WI38 (cell line): ENCODE data around the gene TRIM45.
"Not testable (repeated sequence)": the region's sequence is repeated elsewhere in the genome, so short reads cannot be mapped to it uniquely, and the experiment has no call there.

Source experiments
- H3K4me3 ChIP-seq: 2 replicates; pipeline ENCODE4 v1.5.1; 2011; ENCODE audit warnings: low read depth, mild to moderate bottlenecking, control low read depth, low read length
- TF ChIP-seq, protein P1 (sequence below): IDR thresholded peaks from 2 replicates; pipeline ENCODE4 v1.5.1; 2012; ENCODE audit warnings: low read depth, mild to moderate bottlenecking, control low read depth, low read length

Gene TRIM45

GRCh38 chr1:117110774-117111173, 10.8 kb downstream of the TRIM45 start:
- no peak overlapping the region for H3K4me3 ChIP-seq
- TF ChIP-seq, protein P1, sequence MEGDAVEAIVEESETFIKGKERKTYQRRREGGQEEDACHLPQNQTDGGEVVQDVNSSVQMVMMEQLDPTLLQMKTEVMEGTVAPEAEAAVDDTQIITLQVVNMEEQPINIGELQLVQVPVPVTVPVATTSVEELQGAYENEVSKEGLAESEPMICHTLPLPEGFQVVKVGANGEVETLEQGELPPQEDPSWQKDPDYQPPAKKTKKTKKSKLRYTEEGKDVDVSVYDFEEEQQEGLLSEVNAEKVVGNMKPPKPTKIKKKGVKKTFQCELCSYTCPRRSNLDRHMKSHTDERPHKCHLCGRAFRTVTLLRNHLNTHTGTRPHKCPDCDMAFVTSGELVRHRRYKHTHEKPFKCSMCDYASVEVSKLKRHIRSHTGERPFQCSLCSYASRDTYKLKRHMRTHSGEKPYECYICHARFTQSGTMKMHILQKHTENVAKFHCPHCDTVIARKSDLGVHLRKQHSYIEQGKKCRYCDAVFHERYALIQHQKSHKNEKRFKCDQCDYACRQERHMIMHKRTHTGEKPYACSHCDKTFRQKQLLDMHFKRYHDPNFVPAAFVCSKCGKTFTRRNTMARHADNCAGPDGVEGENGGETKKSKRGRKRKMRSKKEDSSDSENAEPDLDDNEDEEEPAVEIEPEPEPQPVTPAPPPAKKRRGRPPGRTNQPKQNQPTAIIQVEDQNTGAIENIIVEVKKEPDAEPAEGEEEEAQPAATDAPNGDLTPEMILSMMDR: no peak

- H3K4me3 ChIP-seq: no peak overlapping the region
- TF ChIP-seq, protein P1: no peak
Observed at GRCh38 chr1:117107364-117107763, 14.2 kb downstream of the TRIM45 start.

- H3K4me3 ChIP-seq: no peak overlapping the region
- TF ChIP-seq, protein P1: no peak
Observed at GRCh38 chr1:117106478-117106877, 15.1 kb downstream of the TRIM45 start.

DNA sequence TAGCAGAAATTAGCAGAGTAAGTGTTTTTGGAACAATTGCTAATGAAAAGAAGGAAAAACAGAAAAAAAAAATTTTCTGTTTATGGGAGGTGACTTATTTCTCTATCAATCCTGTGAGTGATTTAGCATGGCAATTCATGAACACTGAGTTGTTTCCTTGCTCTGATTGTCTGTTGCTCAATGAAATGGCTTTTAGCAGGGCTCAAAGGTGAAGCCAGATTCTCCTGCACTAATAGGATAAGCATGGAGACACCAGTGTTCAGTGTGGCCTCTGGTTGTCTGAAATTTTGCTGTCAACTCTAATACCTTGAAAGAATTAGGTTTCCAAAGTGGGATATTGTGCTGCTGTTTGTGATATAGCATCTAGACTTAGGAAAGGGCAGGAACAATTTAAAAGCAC, 15.8 kb downstream of the TRIM45 start:
- no peak overlapping the region for H3K4me3 ChIP-seq
- TF ChIP-seq, protein P1: no peak

DNA sequence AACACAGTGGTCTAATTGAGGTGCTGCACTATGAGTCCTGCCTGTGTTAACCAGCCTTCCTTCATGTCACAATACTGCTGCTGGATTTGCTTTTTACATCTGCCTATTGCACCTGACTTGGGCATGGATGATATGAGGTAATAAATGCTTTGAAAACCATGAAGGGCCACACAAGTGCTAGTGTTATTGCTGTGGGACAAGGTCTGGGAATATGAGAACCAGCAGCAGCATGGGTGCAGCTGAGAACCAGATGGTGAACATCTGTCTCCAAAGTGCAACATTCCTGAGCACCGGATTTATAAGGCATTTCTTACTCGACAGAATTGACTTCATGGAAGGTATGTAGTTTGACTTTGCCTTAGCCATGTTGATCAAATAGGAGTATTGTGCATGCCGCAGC, 16.6 kb downstream of the TRIM45 start:
- no peak overlapping the region for H3K4me3 ChIP-seq
- TF ChIP-seq, protein P1: no peak

DNA sequence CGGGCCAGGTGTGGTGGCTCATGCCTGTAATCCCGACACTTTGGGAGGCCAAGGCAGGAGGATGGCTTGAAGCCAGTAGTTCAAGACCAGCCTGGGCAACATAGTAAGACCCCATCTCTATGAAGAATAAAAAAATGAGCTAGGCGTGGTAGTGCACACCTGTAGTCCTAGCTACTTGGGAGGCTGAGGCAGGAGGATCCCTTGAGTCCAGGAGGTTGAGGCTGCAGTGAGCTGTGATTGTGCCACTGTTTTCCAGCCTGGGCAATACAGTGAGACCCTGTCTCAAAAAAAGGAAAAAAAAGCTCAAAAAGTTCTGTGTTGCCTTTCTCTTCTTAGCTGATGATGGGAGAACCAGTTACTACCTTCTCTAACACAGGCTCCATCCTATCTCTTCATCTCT, 19.7 kb downstream of the TRIM45 start:
- H3K4me3 ChIP-seq: not testable (repeated sequence)

DNA sequence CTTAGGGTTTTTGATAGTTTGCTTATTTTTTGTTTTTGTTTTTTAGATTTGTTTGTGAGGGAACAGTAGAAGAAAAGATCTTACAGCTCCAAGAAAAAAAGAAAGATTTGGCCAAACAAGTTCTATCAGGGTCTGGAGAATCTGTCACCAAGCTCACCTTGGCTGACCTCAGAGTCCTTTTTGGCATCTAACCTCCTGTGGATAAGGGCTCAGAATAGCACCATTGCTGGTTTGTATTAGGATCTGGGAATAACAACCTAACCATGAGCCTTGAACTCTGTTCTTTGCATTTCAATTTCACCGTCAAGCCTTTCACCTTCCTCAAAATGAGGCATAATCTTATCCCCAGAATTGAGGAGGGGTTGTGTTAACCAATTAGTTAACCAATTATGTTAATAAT, 20.2 kb downstream of the TRIM45 start:
- H3K4me3 ChIP-seq: no peak overlapping the region
- TF ChIP-seq, protein P1: no peak

- no peak overlapping the region for H3K4me3 ChIP-seq
- TF ChIP-seq, protein P1: no peak
Observed at GRCh38 chr1:117098287-117098890, 23.2 kb downstream of the TRIM45 start.
